ENCODE data around the gene PTPN13.
"Not testable (repeated sequence)": the region's sequence is repeated elsewhere in the genome, so short reads cannot be mapped to it uniquely, and the experiment has no call there.

PTPN13 gene

GRCh38 chr4:86717651-86718050 is 123.5 kb downstream of the PTPN13 start:
- no peak for DNase-seq (ENCODE audit: low read depth in 2 of 2)

- DNase-seq (ENCODE audit: low read depth in 2 of 2): no peak
Measured at GRCh38 chr4:86718152-86718551, 124.0 kb downstream of the PTPN13 start.

GRCh38 chr4:86719149-86719548 is 125.0 kb downstream of the PTPN13 start:
- DNase-seq (ENCODE audit: low read depth in 2 of 2): not testable (repeated sequence)

- DNase-seq (ENCODE audit: low read depth in 2 of 2): no peak
Measured at GRCh38 chr4:86720508-86721068, 126.5 kb downstream of the PTPN13 start.

GRCh38 chr4:86721412-86721811 is 127.3 kb downstream of the PTPN13 start:
- no peak for DNase-seq (ENCODE audit: low read depth in 2 of 2)

DNA sequence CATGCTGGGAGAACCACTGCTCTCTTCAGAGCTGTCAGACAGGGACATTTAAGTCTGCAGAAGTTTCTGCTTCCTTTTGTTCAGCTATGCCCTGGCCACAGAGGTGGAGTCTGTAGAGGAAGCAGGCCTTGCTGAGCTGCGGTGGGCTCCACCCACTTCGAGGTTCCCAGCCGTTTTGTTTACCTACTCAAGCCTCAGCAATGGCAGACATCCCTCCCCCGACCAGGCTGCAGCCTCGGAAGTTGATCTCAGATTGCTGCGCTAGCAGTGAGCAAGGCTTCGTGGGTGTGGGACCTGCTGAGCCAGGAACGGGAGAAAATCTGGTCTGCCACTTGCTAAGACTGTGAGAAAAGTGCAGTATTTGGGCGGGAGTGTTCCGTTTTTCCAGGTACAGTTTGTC is 136.2 kb downstream of the PTPN13 start:
- no peak for DNase-seq (ENCODE audit: low read depth in 2 of 2)

- DNase-seq (ENCODE audit: low read depth in 2 of 2): no peak
Measured at GRCh38 chr4:86737244-86737643, 143.1 kb downstream of the PTPN13 start.

GRCh38 chr4:86741846-86742245 is 147.7 kb downstream of the PTPN13 start:
- DNase-seq (ENCODE audit: low read depth in 2 of 2): no peak

- no peak for DNase-seq (ENCODE audit: low read depth in 2 of 2)
Measured at GRCh38 chr4:86744570-86744969, 150.5 kb downstream of the PTPN13 start.

GRCh38 chr4:86749121-86749520 is 155.0 kb downstream of the PTPN13 start:
- no peak for DNase-seq (ENCODE audit: low read depth in 2 of 2)

DNA sequence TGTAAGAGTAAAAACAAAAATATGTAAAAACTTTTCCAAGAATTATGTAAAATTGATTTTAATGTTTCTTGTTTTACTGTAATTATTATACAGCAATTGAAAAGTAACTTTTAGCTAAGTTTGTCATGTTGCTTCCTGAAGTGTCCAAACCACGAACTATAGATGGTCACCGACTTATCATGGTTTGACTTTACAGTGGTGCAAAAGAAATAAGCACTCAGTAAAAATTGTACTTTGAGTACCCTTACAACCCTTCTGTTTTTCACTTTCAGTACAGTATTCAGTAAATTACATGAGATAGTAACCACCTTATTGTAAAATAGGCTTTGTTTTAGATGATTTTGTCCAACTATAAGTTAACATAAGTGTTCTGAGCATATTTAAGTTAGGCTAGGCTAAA is 161.3 kb downstream of the PTPN13 start:
- DNase-seq (ENCODE audit: low read depth in 2 of 2): no peak

GRCh38 chr4:86757468-86757867 is 163.4 kb downstream of the PTPN13 start:
- no peak for DNase-seq (ENCODE audit: low read depth in 2 of 2)

GRCh38 chr4:86759298-86759697 is 165.2 kb downstream of the PTPN13 start:
- no peak for DNase-seq (ENCODE audit: low read depth in 2 of 2)

- DNase-seq (ENCODE audit: low read depth in 2 of 2): no peak
Measured at GRCh38 chr4:86762649-86763048, 168.5 kb downstream of the PTPN13 start.

DNA sequence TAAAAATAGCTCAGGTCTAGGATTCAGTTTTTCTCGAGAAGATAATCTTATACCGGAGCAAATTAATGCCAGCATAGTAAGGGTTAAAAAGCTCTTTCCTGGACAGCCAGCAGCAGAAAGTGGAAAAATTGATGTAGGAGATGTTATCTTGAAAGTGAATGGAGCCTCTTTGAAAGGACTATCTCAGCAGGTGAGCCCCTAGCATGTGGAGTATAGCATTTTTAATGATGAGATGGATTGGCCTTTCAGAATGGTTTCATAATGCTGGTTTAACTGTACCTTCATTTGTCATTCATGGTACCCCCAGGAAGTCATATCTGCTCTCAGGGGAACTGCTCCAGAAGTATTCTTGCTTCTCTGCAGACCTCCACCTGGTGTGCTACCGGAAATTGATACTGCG is 175.7 kb downstream of the PTPN13 start:
- no peak for DNase-seq (ENCODE audit: low read depth in 2 of 2)

- no peak for DNase-seq (ENCODE audit: low read depth in 2 of 2)
Measured at GRCh38 chr4:86771141-86771540, 177.0 kb downstream of the PTPN13 start.

GRCh38 chr4:86775061-86775460 is 180.9 kb downstream of the PTPN13 start:
- no peak for DNase-seq (ENCODE audit: low read depth in 2 of 2)

DNA sequence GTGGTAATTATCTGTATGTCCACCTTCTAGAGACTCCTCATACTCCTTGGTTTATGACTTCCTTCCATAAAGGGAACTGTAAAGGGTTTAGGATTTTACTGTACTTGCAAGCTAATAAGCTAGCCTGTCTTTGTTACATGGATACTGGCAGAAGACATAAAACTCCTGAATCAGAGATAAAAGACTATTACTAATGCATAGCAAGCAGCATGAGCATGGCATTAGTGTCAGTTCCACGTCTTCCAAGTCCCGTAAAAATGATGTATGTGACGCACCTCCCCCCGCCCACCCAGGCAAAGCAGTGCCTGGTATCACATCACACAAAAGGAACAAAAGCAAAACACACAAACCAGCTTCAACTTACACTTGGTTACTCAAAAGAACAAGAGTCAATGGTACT is 184.1 kb downstream of the PTPN13 start:
- DNase-seq (ENCODE audit: low read depth in 2 of 2): no peak

- no peak for DNase-seq (ENCODE audit: low read depth in 2 of 2)
Measured at GRCh38 chr4:86788826-86789225, 194.7 kb downstream of the PTPN13 start.

- DNase-seq (ENCODE audit: low read depth in 2 of 2): no peak
Measured at GRCh38 chr4:86791126-86791525, 197.0 kb downstream of the PTPN13 start.

GRCh38 chr4:86809809-86810208 is 215.7 kb downstream of the PTPN13 start:
- DNase-seq (ENCODE audit: low read depth in 2 of 2): no peak

DNA sequence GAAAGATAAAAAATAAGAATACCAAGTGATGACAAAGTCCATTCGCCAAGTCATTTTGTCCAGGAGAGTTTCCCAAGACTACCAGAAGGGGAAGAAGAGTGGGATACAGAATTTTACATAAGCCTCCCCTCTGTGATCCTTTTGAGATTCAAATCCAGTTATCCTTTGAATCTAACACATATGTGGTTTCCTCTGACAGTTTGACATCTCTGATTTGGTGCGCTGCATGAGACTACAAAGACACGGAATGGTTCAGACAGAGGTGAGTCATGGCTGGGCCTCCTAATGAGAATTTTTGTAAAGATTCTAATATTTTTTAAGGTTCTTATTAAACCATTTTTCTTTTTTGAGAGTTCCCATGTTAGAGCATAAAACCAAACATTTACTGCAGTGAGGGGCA is 216.7 kb downstream of the PTPN13 start:
- DNase-seq (ENCODE audit: low read depth in 2 of 2): no peak

GRCh38 chr4:86815653-86816052 is 221.5 kb downstream of the PTPN13 start:
- DNase-seq (ENCODE audit: low read depth in 2 of 2): no peak

DNA sequence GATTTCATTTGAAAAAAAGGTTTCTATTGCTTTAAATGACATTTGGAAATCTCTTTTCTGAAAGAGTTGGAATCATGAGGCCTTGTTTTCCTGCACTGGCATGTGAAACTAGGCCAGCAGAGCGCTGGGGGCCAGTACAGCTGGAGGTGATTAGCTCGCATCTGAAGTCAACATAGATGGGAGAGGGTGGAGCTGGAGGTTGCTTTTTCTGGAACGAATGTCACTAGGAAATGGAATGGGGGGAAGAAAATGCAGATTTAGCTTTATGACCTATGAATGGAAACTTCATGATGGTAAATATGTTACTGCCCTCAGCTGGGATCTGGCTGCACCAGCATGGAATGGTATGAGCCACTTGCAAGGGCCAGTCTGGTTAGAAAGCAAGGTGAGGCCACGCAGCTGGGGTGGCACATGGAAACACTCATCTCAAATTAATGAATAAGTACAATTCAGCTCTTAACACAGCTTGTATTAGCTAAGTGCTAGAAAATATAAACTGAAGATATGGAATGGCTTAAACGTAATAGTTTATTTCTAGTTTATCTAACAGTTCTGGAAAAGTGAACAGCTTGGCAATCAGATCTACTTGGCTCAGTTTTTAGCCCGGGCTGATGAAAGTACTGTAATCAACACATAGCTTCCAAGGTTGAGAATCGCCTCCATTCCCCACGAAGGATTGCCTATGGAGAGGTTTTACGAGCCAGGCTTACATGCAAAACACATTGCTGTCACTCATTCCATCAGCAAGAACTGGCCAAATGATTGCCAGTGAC is 222.6 kb downstream of the PTPN13 start:
- no peak for DNase-seq (ENCODE audit: low read depth in 2 of 2)

Data from stimulated activated CD4-positive, alpha-beta T cell treated with anti-CD3 and anti-CD28 coated beads, Interleukin-1b, Interleukin-23, amount 100 ng/mL, for 4 hours (primary cell).